ENCODE measurements around the gene OAS1.

GRCh38 chr12:112919121-112919520, 12.4 kb downstream of the OAS1 start:
- TF ChIP-seq CTCF (IDR thresholded peaks at IDR 0.05; ENCODE audit: low read length), result no peak
- no peak for TF ChIP-seq EZH2 (IDR thresholded peaks at IDR 0.05; ENCODE audit: borderline replicate concordance, low read length)

All from OCI-LY1 (cell line).